GM06990 (cell line): ENCODE measurements around the gene SULT1B1.

Experiments
- DNase-seq: peaks from one replicate; pipeline ENCODE4 v3.0.0-alpha.2; 2011; ENCODE audit not compliant: insufficient read length; ENCODE audit errors: extremely low read depth
- H3K27me3 ChIP-seq: replicated peaks from 2 replicates; pipeline ENCODE4 v1.6.0; 2011; ENCODE audit warnings: low read length; ENCODE audit not compliant: control insufficient read depth, insufficient read depth
- H3K36me3 ChIP-seq: 2 replicates; pipeline ENCODE4 v1.5.1; 2011; ENCODE audit warnings: low read length; ENCODE audit not compliant: control insufficient read depth, insufficient read depth
- H3K4me3 ChIP-seq: replicated peaks from 2 replicates; pipeline ENCODE4 v1.5.1; 2011; ENCODE audit warnings: low read depth, mild to moderate bottlenecking, control low read depth, low read length
- TF ChIP-seq, protein P1 (sequence below): IDR thresholded peaks from 2 replicates; pipeline ENCODE4 v1.5.1; 2011; ENCODE audit warnings: low read length, control low read depth, mild to moderate bottlenecking, inconsistent platforms; ENCODE audit not compliant: insufficient read depth, poor library complexity, severe bottlenecking

The SULT1B1 gene

DNA sequence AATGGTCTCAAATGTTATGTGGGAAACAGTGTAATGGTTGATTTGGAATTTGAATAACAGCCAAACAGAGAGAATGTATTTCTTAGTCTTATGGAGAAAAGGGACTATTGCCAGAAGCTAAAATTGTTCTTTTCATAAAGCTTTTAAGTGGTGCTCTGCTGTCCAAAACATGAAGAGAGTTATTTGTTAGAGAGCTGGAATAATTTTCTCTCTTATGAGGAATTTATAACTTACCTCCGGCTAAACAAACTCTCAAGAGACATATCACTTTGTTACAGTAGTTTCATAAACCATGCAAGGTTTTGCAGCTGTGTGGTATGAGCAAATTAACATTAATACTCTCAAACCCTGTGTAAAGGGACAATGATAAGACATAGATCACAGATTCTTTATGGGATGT lies 28.6 kb downstream of the SULT1B1 start:
- no peaks in the 10 kb centered on the region for H3K27me3 ChIP-seq
- H3K36me3 ChIP-seq = no peaks in the 10 kb centered on the region
- no peak overlapping the region for H3K4me3 ChIP-seq
- TF ChIP-seq, protein P1, sequence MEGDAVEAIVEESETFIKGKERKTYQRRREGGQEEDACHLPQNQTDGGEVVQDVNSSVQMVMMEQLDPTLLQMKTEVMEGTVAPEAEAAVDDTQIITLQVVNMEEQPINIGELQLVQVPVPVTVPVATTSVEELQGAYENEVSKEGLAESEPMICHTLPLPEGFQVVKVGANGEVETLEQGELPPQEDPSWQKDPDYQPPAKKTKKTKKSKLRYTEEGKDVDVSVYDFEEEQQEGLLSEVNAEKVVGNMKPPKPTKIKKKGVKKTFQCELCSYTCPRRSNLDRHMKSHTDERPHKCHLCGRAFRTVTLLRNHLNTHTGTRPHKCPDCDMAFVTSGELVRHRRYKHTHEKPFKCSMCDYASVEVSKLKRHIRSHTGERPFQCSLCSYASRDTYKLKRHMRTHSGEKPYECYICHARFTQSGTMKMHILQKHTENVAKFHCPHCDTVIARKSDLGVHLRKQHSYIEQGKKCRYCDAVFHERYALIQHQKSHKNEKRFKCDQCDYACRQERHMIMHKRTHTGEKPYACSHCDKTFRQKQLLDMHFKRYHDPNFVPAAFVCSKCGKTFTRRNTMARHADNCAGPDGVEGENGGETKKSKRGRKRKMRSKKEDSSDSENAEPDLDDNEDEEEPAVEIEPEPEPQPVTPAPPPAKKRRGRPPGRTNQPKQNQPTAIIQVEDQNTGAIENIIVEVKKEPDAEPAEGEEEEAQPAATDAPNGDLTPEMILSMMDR = no peak
- DNase-seq = no peak

DNA sequence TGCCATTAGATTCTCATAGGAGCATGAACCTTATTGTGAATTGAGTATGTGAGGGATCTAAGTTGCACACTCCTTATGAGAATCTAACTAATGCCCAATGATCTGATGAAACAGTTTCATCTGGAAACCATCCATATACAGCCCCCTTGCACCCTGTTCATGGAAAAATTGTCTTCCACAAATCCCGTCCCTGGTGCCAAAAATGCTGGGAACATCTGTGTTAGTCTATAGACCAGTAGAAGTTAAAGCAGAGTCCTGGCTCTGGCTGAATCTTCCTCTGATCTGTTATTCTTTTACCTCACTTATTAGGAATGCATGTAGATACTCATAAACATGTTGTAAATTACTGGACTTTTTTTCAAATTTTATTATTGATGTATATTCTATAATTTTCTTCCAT lies 29.2 kb downstream of the SULT1B1 start:
- TF ChIP-seq, protein P1 = no peak
- Histone ChIP-seq H3K36me3 (no peaks in the 10 kb centered on the region), H3K27me3 (no peaks in the 10 kb centered on the region), H3K4me3 (no peak overlapping the region)
- DNase-seq = no peak

DNA sequence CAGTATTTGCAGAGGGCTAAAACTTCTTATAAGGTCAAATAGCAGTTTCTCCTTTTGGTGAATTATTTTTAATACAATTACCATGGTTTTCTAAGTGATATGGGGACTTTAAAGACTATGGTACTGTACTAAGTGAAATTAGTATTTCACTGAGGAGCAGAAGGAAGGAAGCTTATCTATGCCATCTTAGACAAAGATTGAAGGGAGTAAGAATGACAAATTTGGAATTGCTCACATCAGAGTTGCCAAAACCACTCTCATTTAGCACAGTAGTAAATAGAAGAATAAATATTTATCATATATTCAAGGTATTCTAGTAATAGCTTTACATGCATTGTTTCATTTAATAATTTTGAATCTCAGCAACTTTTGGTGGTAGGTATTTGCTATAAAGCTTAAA lies 30.4 kb downstream of the SULT1B1 start:
- Histone ChIP-seq H3K27me3 (no peaks in the 10 kb centered on the region; the same call in 1 of the 2 replicates), H3K36me3 (no peaks in the 10 kb centered on the region), H3K4me3 (no peak overlapping the region)
- DNase-seq = no peak
- TF ChIP-seq, protein P1 = no peak

DNA sequence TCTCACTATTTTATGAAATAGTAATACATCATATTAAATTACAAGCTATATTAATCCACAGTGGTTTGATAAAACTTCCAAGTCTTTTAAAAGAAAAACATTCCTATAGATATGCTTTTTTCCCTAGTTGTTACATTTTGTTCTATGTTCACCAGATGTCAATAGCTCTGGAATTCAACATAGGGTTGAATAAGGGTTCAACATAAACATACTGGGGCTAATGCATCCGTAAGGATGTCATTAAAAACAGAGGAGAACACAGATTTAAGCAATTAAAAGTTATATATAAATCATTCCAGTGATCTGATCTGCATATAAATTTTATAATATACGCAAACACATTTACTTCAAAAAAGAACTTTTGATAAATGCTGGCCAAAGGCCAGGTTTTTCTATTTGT lies 32.5 kb downstream of the SULT1B1 start:
- no peak for DNase-seq
- no peaks in the 10 kb centered on the region for H3K36me3 ChIP-seq
- H3K4me3 ChIP-seq = no peak overlapping the region
- TF ChIP-seq, protein P1 = no peak
- no peaks in the 10 kb centered on the region; the same call in 1 of the 2 replicates for H3K27me3 ChIP-seq

DNA sequence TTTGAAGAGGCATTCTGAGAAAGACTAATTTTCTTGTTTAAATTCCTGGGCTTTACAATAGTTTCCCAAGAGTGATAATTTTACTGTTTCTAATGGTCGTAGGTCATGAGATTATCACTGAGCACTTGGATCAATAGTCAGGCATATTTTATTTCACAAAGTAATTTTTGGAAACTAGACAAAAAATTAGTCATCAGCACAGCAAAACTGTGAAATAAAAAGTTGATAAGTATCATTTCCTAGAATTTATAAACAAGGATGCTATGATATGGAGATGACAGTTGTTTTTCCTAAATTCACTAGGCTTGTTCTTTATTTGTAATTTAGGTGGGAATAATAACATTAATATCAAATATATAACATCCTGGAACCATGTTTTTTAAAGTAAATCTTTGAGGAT lies 33.0 kb downstream of the SULT1B1 start:
- Histone ChIP-seq H3K27me3 (no peaks in the 10 kb centered on the region; the same call in 1 of the 2 replicates), H3K36me3 (no peaks in the 10 kb centered on the region), H3K4me3 (no peak overlapping the region)
- TF ChIP-seq, protein P1 = no peak
- no peak for DNase-seq

DNA sequence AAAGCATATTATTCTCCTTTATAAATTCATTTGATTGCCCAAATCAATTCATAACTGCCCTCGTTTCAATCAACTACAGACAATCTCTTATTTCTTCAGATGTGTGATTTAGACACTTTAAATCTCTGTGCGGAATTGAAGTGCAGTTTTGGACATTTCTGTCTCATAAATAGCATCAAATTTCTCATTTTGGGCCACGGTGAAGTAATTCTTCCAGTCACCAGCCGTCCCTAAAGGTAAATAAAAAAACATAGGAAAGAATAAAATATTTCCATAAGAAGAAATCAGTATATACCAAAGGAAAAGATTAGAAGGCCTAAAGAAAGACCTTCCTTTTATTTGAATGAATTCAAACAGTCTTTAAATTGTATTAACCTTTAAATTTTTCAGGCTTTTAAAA lies 33.4 kb downstream of the SULT1B1 start:
- no peaks in the 10 kb centered on the region; the same call in 1 of the 2 replicates for H3K27me3 ChIP-seq
- H3K4me3 ChIP-seq = no peak overlapping the region
- DNase-seq = no peak
- H3K36me3 ChIP-seq = no peaks in the 10 kb centered on the region
- TF ChIP-seq, protein P1 = no peak
